Stimulated activated CD8-positive, alpha-beta memory T cell treated with anti-CD3 and anti-CD28 coated beads, Interleukin-2, amount 100 ng/mL, for 1 hour (primary cell): ENCODE data around the gene HSDL1.

ENCODE experiments used
- DNase-seq, 2 donors: peaks; one replicate each; pipeline ENCODE4 v3.0.0-alpha.2; 2020; ENCODE audit warnings: low read depth in 2 of 2

Gene HSDL1

DNA sequence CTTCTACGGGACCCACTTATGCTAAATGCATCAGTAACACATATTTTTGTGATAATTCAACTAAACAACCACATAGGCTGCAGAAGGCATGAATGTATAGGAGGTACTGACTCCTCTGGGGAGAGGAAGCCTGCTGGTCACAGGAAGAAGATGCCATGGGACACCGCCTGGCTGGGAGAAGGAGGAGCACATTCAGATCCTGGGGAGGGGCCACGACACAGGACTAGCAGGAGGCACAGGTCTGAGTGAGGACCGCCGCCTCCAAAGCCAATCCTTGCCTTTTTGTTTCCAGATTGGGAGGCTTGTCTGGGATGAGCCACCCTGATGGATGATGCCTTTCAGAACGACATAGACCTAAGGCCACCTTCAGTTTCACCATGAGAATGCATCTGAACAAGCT lies 62.9 kb downstream of the HSDL1 start:
- DNase-seq = no peak

DNA sequence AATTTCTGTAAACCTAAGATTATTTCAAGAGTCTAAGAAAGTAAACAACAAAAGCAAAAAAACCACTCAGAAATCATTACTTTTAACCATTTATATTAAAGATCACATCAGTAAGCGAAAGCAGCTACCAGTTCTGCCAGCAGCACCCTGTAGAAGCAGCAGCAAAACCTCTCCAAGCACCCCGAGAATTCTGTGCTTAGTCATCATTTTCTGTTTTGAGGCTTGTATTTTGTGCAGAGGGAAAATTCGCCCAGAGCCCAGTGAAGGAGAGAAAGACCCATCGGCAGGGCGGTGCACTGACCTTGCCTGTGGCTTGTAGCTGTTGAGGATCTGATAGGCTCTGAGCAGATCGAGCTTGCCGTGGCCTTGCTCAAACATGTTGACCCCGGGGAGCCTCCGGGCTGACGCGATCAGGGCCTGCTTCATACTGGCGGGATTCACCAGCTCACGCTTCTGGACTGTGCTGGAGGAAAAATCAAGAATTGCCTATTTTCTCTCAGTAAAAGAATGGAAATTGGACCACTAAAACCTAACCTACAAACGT lies 63.5 kb downstream of the HSDL1 start:
- DNase-seq = no peak

DNA sequence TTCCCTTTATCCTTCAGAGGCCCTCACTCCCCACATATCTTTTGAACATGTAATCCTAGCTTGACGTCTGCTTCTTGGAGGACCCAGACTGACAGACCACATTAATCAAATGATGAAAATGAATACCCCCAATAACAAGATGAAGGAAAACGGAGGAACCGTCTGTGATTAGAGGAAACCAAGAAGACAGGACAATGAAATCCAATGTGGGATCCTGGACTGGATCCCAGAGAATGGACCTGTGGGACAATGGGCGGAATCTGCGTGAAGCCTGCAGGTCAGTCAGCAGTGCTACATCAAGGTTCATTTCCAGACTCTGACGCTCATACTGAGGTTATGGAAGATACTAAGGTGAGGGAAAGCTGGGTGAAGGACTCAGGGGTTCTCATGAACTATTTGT lies 64.2 kb downstream of the HSDL1 start:
- no peak for DNase-seq

DNA sequence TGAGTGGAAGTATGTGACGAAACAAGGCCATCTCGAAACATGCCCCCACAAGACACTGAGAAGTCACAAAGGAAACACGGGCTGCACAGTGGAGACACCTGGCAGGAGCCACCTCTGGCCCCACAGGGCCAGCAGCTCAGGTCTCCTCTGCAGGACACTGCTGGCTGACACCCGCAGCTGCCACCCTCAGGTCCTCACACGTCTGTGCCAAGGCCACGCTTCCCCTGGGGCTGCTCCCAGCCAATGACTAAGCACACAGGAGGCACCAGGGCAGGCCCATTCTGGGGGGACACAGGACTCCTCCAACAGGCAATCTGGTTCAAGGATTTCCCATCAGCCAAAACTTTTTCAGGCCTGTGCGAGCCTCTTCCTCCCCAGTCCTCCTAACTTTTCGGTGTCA lies 64.6 kb downstream of the HSDL1 start:
- no peak for DNase-seq

DNA sequence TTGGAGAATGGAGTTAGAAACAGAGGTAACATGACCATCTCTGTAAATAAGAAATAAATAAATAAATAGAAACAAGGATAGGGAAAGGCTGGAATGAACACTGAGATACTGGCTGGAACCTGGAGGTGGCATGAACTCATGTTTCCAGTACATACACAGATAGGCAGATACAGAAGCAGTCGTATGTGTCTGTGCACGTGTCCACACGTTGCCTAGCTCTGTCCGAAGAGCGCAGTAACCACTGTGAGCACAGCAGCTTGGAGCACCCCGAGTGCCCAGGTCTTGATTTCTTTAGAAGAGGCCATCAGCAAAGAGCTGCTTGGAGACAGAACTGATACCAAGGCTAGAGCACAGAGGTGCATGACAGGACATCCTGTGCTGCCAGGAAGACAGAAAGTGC lies 65.3 kb downstream of the HSDL1 start:
- no peak for DNase-seq

DNA sequence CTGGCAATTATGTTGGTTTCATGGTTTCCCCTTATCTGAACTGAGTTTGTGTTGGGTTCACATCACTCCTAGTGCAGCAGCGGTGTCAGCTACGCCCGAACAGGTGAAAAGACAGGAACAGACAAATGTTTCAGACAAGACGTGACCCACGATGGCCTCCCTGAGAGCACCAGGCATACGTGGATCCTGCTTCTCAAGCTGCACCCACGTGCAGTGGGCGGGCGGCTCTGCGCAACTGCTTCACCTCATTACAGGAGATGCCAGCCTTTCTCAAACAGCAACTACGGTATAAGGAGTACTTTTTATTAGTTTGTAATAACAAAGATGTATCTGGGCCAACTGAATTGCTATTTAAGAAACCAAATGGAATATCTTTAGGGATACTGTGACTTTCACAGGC lies 69.6 kb downstream of the HSDL1 start:
- no peak for DNase-seq

DNA sequence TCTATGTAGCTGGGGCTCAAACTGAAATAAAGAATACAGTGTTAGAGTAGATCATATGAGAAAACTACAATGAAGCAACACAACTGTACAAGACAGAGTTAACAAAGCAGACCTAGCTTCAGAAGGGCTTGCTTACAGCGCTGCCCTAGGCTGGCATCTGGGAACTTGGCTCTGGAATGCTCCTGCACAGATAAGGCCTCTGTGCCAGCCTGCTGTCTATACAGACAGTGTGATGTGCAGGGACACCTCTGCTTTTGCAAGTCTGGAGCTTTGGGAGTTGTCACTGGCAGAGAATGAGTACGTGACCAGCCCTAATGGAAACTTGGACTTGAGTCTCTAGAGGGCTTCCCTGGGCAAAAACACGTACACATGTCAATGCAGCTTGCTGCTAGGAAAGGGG lies 70.3 kb downstream of the HSDL1 start:
- DNase-seq = no peak
